Stimulated activated CD4-positive, alpha-beta T cell treated with anti-CD3 and anti-CD28 coated beads, Interleukin-12 subunit alpha, Interleukin-12 subunit beta, amount 100 ng/mL, for 4 hours (primary cell): ENCODE measurements around the gene PRRC2C.

Source experiments
- DNase-seq: peaks from one replicate; pipeline ENCODE4 v3.0.0-alpha.2; 2020

The PRRC2C gene

DNA sequence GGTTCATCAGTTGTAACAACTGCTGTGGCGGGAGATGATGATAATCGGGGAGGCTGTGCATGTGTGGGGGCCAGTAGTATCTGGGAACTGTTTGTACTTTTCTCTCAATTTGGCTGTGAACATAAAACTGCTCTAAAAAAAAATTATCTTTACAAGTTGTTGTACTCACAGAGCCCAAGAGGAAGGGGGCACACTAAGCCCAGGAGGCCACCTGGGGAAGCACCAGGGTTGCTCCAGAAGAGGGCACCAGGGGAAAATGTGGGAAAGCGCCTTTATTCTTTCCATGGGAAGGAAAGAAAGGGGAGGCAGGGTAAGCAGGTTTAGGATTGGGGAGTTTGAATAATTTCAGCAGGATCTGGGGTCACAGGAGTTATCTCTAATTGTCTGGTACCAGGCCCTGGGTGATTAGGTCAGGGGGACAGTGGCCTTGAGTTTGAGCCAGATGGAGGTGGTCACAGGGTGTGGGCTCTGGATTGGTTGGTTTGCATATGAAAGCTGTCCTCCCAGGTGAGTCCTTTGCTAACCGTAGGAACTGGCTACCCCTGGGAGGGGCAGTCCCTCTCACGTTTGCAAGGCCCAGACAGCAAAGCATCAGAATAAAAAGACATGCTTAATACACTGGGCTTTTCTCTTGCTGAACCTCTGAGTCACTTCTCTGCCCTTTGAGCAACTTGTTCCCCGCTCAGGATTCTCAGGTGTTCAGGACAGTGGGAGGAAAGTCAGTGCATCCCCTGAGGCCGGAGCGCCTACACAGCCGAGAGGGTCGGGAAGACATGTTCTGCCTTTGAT is 155.9 kb downstream of the PRRC2C start:
- no peak for DNase-seq

DNA sequence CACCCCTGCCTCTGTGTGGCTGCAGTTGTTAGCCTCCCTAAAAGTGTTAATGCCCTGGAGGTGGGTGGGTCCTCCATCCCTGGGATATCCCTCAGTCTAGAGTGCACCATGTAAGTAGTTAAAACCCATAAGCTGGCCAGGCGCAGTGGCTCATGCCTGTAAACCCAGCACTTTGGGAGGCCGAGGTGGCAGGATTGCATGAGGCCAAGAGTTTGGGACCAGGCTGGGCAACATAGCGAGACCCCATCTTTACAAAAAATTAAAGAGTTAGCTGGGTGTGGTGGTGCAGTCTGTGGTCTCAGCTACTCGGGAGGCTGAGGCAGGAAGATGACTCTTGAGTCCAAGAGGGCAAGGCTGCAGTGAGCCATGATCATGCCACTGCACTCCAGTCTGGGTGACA is 156.9 kb downstream of the PRRC2C start:
- no peak for DNase-seq
